GM23338 (cell line): ENCODE data around the gene ZBTB7B. TPM values are rescaled to one million over a fixed set of nuclear protein-coding genes. Genes with fewer than 3 reads are reported as not detected.

Source experiments
- ATAC-seq: fragments of 200-7000 bp; cut with Tn5 transposase; 3 replicates; pipeline ENCODE4 v1.9.1; 2020
- DNase-seq: peaks from one replicate; pipeline ENCODE4 v3.0.0-alpha.2; 2015; ENCODE audit warnings: low spot score
- H2AFZ ChIP-seq: fragments of 200-600 bp; sonication (generic); 2 replicates; pipeline ENCODE4 v1.8.0; 2016; ENCODE audit warnings: antibody characterized with exemption, mild to moderate bottlenecking, moderate library complexity
- H3F3A ChIP-seq: fragments of 200-600 bp; sonication (generic); replicated peaks from 2 replicates; pipeline ENCODE4 v1.8.0; 2017; ENCODE audit warnings: antibody characterized with exemption, mixed run types, low read depth
- H3K27ac ChIP-seq: fragments of 200-600 bp; sonication (generic); 2 replicates; pipeline ENCODE4 v1.6.1; 2016; ENCODE audit warnings: low read depth
- H3K27me3 ChIP-seq: fragments of 200-600 bp; sonication (generic); 2 replicates; pipeline ENCODE4 v1.8.0; 2016; ENCODE audit warnings: mild to moderate bottlenecking, mixed run types, moderate library complexity; ENCODE audit not compliant: insufficient read depth
- H3K36me3 ChIP-seq: fragments of 200-600 bp; sonication (generic); 2 replicates; pipeline ENCODE4 v1.8.0; 2016; ENCODE audit warnings: mild to moderate bottlenecking; ENCODE audit not compliant: insufficient read depth
- H3K4me1 ChIP-seq: fragments of 200-600 bp; sonication (generic); 2 replicates; pipeline ENCODE4 v1.8.0; 2016; ENCODE audit warnings: mild to moderate bottlenecking, moderate library complexity; ENCODE audit not compliant: insufficient read depth
- H3K4me2 ChIP-seq: fragments of 200-600 bp; sonication (generic); 2 replicates; pipeline ENCODE4 v1.7.1; 2017; ENCODE audit warnings: mixed run types
- H3K4me3 ChIP-seq: fragments of 200-600 bp; sonication (generic); 2 replicates; pipeline ENCODE4 v1.6.1; 2016; ENCODE audit warnings: mixed run types
- H3K79me2 ChIP-seq: fragments of 200-600 bp; sonication (generic); replicated peaks from 2 replicates; pipeline ENCODE4 v1.8.0; 2017; ENCODE audit warnings: mild to moderate bottlenecking; ENCODE audit not compliant: insufficient read depth
- H3K9me2 ChIP-seq: fragments of 200-600 bp; sonication (generic); 2 replicates; pipeline ENCODE4 v1.8.0; 2017; ENCODE audit not compliant: insufficient read depth
- H4K20me1 ChIP-seq: fragments of 200-600 bp; sonication (generic); replicated peaks from 2 replicates; pipeline ENCODE4 v1.8.0; 2017; ENCODE audit warnings: mild to moderate bottlenecking; ENCODE audit not compliant: insufficient read depth
- H3K27ac Mint-ChIP-seq: 2 replicates; pipeline ENCODE4 v1.8.0; 2020; ENCODE audit warnings: inconsistent platforms, mild to moderate bottlenecking, moderate library complexity, mixed read lengths
- H3K27me3 Mint-ChIP-seq: 3 replicates; pipeline ENCODE4 v1.8.0; 2022; ENCODE audit warnings: low read depth, mild to moderate bottlenecking, moderate library complexity, mixed read lengths, inconsistent platforms; ENCODE audit not compliant: insufficient read depth, poor library complexity
- H3K36me3 Mint-ChIP-seq: 3 replicates; pipeline ENCODE4 v1.8.0; 2021; ENCODE audit warnings: low read depth, mild to moderate bottlenecking, inconsistent platforms, moderate library complexity, mixed read lengths
- H3K4me1 Mint-ChIP-seq: 3 replicates; pipeline ENCODE4 v1.8.0; 2020; ENCODE audit warnings: mild to moderate bottlenecking, inconsistent platforms, mixed read lengths
- H3K4me3 Mint-ChIP-seq: 3 replicates; pipeline ENCODE4 v1.8.0; 2021; ENCODE audit warnings: moderate library complexity, mild to moderate bottlenecking, inconsistent platforms, mixed read lengths
- H3K9me3 Mint-ChIP-seq: 3 replicates; pipeline ENCODE4 v1.8.0; 2020; ENCODE audit warnings: moderate library complexity, mild to moderate bottlenecking, inconsistent platforms, mixed read lengths
- EZH2phosphoT487 ChIP-seq: fragments of 200-600 bp; sonication (generic); IDR thresholded peaks from one replicate; pipeline ENCODE4 v1.8.1; 2018; ENCODE audit warnings: antibody characterized with exemption; ENCODE audit not compliant: unreplicated experiment
- NANOG ChIP-seq: IDR thresholded peaks from 2 replicates; pipeline ENCODE4 v1.6.1; 2016; ENCODE audit warnings: antibody characterized with exemption, borderline replicate concordance
- POLR2AphosphoS5 ChIP-seq: IDR thresholded peaks from 2 replicates; pipeline ENCODE4 v1.6.1; 2016; ENCODE audit warnings: antibody characterized with exemption, low read depth
- STAT1 ChIP-seq: IDR thresholded peaks from one replicate; pipeline ENCODE4 v1.6.1; 2016; ENCODE audit warnings: antibody characterized with exemption; ENCODE audit not compliant: unreplicated experiment
- ZNF114 ChIP-seq: fragments of 250-450 bp; sonication (Bioruptor Pico); IDR thresholded peaks from 2 replicates; pipeline ENCODE4 v1.5.0; 2020; ENCODE audit warnings: mild to moderate bottlenecking, moderate library complexity
- polyA plus RNA-seq: library from polyadenylated mRNA; unstranded; fragments of >200 nt; fragmentation: Nextera tagmentation; extraction: Ambion mirVana; gene quantifications from 2 replicates; pipeline ENCODE4 v1.2.1, GENCODE V29; 2016
- total RNA-seq: library from RNA; depleted of rRNA; stranded (reverse); fragments of >200 nt; shearing (Covaris generic); gene quantifications from 2 replicates; pipeline ENCODE4 v1.2.3, GENCODE V29; 2014
- TF ChIP-seq, protein P1 (sequence below), 2 experiments: fragments of 200-600 bp in 1 of 2; sonication (generic) in 1 of 2; conservative IDR thresholded peaks; 2 replicates each; pipeline versions ENCODE4 v1.5.1 to v1.6.1; 2016 to 2017; ENCODE audit warnings: antibody characterized with exemption in 2 of 2, low read depth in 2 of 2, mild to moderate bottlenecking in 2 of 2, moderate library complexity in 1 of 2
- TF ChIP-seq, protein P2 (sequence below): IDR thresholded peaks from one replicate; pipeline ENCODE4 v1.6.1; 2018; ENCODE audit warnings: antibody characterized with exemption; ENCODE audit not compliant: unreplicated experiment

ZBTB7B gene
- total and polyA plus RNA-seq, 2 experiments from 2014 or later: 3.6 to 32.6 TPM

DNA sequence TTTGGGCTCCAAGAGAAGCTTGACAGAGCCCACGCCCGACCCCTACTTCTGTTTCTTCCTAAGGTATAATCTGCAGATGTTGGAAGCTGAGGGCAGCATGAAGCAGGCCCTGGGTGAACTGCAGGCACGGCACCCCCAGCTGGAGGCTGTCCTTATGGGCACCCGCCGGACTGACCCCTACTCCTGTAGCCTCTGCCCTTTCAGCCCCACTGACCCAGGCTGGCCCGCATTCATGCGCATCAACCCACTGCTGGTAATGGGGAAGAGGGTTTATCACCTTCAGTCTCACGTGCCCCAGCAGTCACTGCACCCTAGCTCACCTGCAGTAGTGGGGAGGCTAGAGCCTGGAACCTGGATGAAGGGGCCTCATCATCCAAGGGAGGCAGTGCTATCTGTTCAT, 12.3 kb upstream of the ZBTB7B start:
- H3K9me3 Mint-ChIP-seq: no peaks in the 10 kb centered on the region; the same call in 2 of the 3 replicates
- H3F3A ChIP-seq: peaks cover 19% of the 10 kb centered on the region; the same call in 1 of the 2 replicates
- no peak overlapping the region for H3K4me3 Mint-ChIP-seq
- H2AFZ ChIP-seq: no peak overlapping the region
- peaks cover 17% of the 10 kb centered on the region for H3K27me3 Mint-ChIP-seq
- H3K27ac Mint-ChIP-seq: no peak overlapping the region
- H3K4me1 Mint-ChIP-seq: peaks cover 21% of the 10 kb centered on the region
- no peak for ATAC-seq
- H3K4me3 ChIP-seq: no peak overlapping the region
- no peak for DNase-seq
- H3K9me2 ChIP-seq: no peaks in the 10 kb centered on the region
- H4K20me1 ChIP-seq: peaks cover 16% of the 10 kb centered on the region; the same call in 1 of the 2 replicates
- peaks cover 9% of the 10 kb centered on the region; the same call in 1 of the 2 replicates for H3K36me3 ChIP-seq
- H3K79me2 ChIP-seq: peaks cover 31% of the 10 kb centered on the region
- no peaks in the 10 kb centered on the region for H3K4me1 ChIP-seq
- H3K27me3 ChIP-seq: no peaks in the 10 kb centered on the region
- no peak overlapping the region for H3K27ac ChIP-seq
- H3K36me3 Mint-ChIP-seq: peaks cover 54% of the 10 kb centered on the region
- TF ChIP-seq POLR2AphosphoS5: no peak
- TF ChIP-seq, protein P1, sequence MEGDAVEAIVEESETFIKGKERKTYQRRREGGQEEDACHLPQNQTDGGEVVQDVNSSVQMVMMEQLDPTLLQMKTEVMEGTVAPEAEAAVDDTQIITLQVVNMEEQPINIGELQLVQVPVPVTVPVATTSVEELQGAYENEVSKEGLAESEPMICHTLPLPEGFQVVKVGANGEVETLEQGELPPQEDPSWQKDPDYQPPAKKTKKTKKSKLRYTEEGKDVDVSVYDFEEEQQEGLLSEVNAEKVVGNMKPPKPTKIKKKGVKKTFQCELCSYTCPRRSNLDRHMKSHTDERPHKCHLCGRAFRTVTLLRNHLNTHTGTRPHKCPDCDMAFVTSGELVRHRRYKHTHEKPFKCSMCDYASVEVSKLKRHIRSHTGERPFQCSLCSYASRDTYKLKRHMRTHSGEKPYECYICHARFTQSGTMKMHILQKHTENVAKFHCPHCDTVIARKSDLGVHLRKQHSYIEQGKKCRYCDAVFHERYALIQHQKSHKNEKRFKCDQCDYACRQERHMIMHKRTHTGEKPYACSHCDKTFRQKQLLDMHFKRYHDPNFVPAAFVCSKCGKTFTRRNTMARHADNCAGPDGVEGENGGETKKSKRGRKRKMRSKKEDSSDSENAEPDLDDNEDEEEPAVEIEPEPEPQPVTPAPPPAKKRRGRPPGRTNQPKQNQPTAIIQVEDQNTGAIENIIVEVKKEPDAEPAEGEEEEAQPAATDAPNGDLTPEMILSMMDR (conservative IDR thresholded peaks at IDR 0.05; ENCODE audit: low read depth in 2 of 2): 0 out of 4 replicates have a peak, but pooled peaks of 1 of the 2 experiments have one; percentile 4
- TF ChIP-seq NANOG: no peak
- TF ChIP-seq, protein P2, sequence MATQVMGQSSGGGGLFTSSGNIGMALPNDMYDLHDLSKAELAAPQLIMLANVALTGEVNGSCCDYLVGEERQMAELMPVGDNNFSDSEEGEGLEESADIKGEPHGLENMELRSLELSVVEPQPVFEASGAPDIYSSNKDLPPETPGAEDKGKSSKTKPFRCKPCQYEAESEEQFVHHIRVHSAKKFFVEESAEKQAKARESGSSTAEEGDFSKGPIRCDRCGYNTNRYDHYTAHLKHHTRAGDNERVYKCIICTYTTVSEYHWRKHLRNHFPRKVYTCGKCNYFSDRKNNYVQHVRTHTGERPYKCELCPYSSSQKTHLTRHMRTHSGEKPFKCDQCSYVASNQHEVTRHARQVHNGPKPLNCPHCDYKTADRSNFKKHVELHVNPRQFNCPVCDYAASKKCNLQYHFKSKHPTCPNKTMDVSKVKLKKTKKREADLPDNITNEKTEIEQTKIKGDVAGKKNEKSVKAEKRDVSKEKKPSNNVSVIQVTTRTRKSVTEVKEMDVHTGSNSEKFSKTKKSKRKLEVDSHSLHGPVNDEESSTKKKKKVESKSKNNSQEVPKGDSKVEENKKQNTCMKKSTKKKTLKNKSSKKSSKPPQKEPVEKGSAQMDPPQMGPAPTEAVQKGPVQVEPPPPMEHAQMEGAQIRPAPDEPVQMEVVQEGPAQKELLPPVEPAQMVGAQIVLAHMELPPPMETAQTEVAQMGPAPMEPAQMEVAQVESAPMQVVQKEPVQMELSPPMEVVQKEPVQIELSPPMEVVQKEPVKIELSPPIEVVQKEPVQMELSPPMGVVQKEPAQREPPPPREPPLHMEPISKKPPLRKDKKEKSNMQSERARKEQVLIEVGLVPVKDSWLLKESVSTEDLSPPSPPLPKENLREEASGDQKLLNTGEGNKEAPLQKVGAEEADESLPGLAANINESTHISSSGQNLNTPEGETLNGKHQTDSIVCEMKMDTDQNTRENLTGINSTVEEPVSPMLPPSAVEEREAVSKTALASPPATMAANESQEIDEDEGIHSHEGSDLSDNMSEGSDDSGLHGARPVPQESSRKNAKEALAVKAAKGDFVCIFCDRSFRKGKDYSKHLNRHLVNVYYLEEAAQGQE: no peak
- TF ChIP-seq STAT1: no peak
- no peak for TF ChIP-seq ZNF114 (CRISPR knock-in tag)
- H3K4me2 ChIP-seq: no peak overlapping the region

DNA sequence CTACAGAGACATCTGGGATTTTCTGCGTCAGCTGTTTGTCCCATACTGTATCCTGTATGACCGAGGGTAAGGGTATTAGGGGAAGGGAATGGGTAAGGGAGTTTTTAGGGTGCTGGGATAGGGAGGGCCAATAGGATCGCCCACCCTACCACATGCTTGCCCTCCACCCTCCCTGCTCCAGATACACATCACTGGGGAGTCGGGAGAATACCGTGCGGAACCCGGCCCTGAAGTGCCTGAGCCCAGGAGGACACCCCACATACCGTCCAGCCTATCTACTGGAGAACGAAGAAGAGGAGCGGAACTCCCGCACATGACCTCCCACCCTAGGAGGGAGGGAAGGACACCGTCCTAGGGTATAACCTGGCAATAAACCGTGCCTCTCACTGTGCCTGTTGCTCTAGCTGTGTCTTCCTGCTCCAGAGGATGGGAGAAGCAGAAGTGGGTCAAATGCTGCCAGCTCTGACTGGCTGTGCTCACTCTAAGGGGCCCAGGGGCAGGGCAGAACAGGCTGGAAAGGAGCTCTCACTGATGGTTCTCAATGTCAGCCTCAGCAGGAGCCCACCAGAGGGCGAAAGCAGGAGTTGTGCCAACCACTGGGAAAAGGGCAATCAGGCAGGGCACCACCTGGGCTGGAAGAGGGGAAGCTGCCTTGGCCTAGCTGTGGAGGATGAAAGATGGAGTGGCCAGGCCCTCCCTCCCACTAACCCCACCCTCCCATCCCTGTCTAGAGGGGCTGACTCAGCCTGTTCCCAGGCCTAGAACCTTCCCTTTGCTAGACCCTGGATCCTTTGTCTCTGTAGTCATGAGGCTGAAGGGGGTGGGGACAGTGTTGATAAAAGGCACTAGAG, 9.7 kb upstream of the ZBTB7B start:
- peak; percentile 65 for DNase-seq
- H3K27ac Mint-ChIP-seq: no peak overlapping the region

More for the DNA sequence above, 9.7 kb upstream of the ZBTB7B start:
- peak; percentile 56 for ATAC-seq
- peaks cover 6% of the 10 kb centered on the region for H3K79me2 ChIP-seq
- no peak overlapping the region for H2AFZ ChIP-seq
- TF ChIP-seq, protein P1 (conservative IDR thresholded peaks at IDR 0.05; ENCODE audit: low read depth in 2 of 2): peak; percentile 33 to 58
- TF ChIP-seq EZH2phosphoT487: no peak
- Mint-ChIP-seq H3K36me3 (peaks cover 31% of the 10 kb centered on the region), H3K9me3 (no peaks in the 10 kb centered on the region; the same call in 2 of the 3 replicates), H3K4me1 (peaks cover 26% of the 10 kb centered on the region), H3K27me3 (peaks cover 17% of the 10 kb centered on the region), H3K4me3 (no peak overlapping the region)
- no peak overlapping the region for H3K4me3 ChIP-seq
- no peak overlapping the region for H3K27ac ChIP-seq
- H4K20me1 ChIP-seq: peaks cover 7% of the 10 kb centered on the region; the same call in 1 of the 2 replicates
- H3F3A ChIP-seq: peaks cover 19% of the 10 kb centered on the region; the same call in 1 of the 2 replicates
- H3K27me3 ChIP-seq: no peaks in the 10 kb centered on the region
- no peak overlapping the region for H3K4me2 ChIP-seq
- H3K9me2 ChIP-seq: no peaks in the 10 kb centered on the region
- no peaks in the 10 kb centered on the region for H3K4me1 ChIP-seq
- peaks cover 5% of the 10 kb centered on the region; the same call in 1 of the 2 replicates for H3K36me3 ChIP-seq
